ENCODE measurements around the gene ARPP19.

ARPP19 gene

GRCh38 chr15:52529940-52530339 is 38.9 kb downstream of the ARPP19 start:
- peaks cover 17 to 23% (median 21%) of the 10 kb centered on the region in 11 experiments for H3K27me3 ChIP-seq
- no peaks in the 10 kb centered on the region for H3K9me3 ChIP-seq (replicated peaks in 1 of 11)
- H3K27ac ChIP-seq, result no peak overlapping the region
- peak overlapping the region in 1 of 11 experiments; percentile 88; a peak in 2 of 22 replicates for H3K9ac ChIP-seq
- peaks cover 9 to 36% (median 28%) of the 10 kb centered on the region in 11 experiments; a peak in 15 of 22 replicates for H4K20me1 ChIP-seq
- peak overlapping the region; percentile 75 to 95 (median 86); a peak in 13 of 20 replicates for H3K4me3 ChIP-seq
- peak overlapping the region; percentile 75 to 97 (median 89) for H3K4me2 ChIP-seq
- H3K36me3 ChIP-seq, result no peaks in the 10 kb centered on the region
- no peak for TF ChIP-seq Cebpa-rat (IDR thresholded peaks at IDR 0.05)
- H3K4me1 ChIP-seq, result peaks cover 14 to 21% (median 17%) of the 10 kb centered on the region in 10 experiments

GRCh38 chr15:52529341-52529924 is 39.4 kb downstream of the ARPP19 start:
- Histone ChIP-seq H3K4me2 (peak overlapping the region; percentile 75 to 97 (median 89)), H3K9ac (peak overlapping the region; percentile 78 to 90 (median 87)), H3K4me3 (peak overlapping the region; percentile 75 to 95 (median 86)), H3K4me1 (peaks cover 16 to 21% (median 18%) of the 10 kb centered on the region in 10 experiments), H3K27ac (peak overlapping the region; percentile 53 to 86 (median 78); a peak in 21 of 22 replicates), H4K20me1 (peaks cover 9 to 41% (median 33%) of the 10 kb centered on the region in 11 experiments; a peak in 17 of 22 replicates), H3K36me3 (no peaks in the 10 kb centered on the region), H3K27me3 (peaks cover 17 to 23% (median 21%) of the 10 kb centered on the region in 11 experiments), H3K9me3 (replicated peaks in 1 of 11) (no peaks in the 10 kb centered on the region)
- TF ChIP-seq Cebpa-rat (IDR thresholded peaks at IDR 0.05), result no peak

GRCh38 chr15:52528564-52529340 is 40.1 kb downstream of the ARPP19 start, which contains the start of gene MYO5A:
Gene MYO5A, minus strand, starts transcription at chr15:52528880. Its CDS starts 74 bp downstream, at chr15:52528806.
- peaks cover 9 to 48% (median 39%) of the 10 kb centered on the region in 11 experiments; a peak in 17 of 22 replicates for H4K20me1 ChIP-seq
- no peaks in the 10 kb centered on the region for H3K36me3 ChIP-seq
- peak within 1 kb of the TSS; percentile 75 to 95 (median 86) for H3K4me3 ChIP-seq
- peak within 1 kb of the TSS; percentile 53 to 86 (median 78); a peak in 21 of 22 replicates for H3K27ac ChIP-seq
- H3K9ac ChIP-seq, result peak within 1 kb of the TSS; percentile 78 to 90 (median 87)
- peaks cover 16 to 26% (median 19%) of the 10 kb centered on the region in 10 experiments for H3K4me1 ChIP-seq
- H3K9me3 ChIP-seq (replicated peaks in 1 of 11), result no peaks in the 10 kb centered on the region
- H3K27me3 ChIP-seq, result peaks cover 17 to 23% (median 21%) of the 10 kb centered on the region in 11 experiments
- H3K4me2 ChIP-seq, result peak within 1 kb of the TSS; percentile 88 to 97 (median 95)
- TF ChIP-seq Cebpa-rat (IDR thresholded peaks at IDR 0.05), result no peak

DNA sequence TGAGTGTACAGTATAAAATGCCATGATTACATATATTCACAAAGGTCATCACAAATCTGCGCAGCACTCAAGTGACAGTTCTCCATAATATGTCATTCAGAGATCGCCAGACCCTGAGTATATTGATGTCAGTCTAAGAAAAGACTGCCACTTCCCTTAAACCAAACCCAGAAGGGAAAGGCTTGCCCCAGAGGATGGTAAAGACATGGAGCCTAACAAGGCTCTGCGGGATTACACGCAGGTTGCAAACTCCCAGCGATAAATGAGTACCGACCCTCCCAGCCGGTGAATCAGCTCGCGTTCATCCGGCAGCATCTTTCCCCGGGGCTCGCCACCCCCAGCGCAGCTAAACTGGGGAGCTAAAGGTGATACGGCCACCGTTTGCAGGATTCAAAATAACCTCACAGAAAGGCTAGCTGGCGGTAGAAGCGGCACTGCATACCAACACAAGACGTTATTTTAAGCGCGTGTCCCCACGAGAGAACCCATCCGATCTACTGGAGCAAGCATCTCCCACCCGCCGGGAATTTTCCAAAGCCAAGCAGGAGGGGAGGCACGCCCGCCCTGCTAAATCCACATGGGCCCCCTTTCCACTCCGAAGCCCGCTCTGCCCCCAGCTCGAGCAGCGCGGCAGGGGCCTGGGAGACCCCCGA is 40.8 kb downstream of the ARPP19 start:
- Histone ChIP-seq H3K27me3 (peaks cover 17 to 23% (median 21%) of the 10 kb centered on the region in 11 experiments), H3K4me3 (peak overlapping the region; percentile 75 to 95 (median 86)), H4K20me1 (peaks cover 9 to 55% (median 46%) of the 10 kb centered on the region in 11 experiments; a peak in 18 of 22 replicates), H3K4me2 (peak overlapping the region; percentile 88 to 97 (median 91)), H3K9me3 (replicated peaks in 1 of 11) (no peaks in the 10 kb centered on the region), H3K27ac (peak overlapping the region; percentile 53 to 86 (median 78); a peak in 21 of 22 replicates), H3K9ac (peak overlapping the region; percentile 78 to 90 (median 87)), H3K36me3 (no peaks in the 10 kb centered on the region), H3K4me1 (peaks cover 16 to 33% (median 19%) of the 10 kb centered on the region in 10 experiments)
- TF ChIP-seq Cebpa-rat (IDR thresholded peaks at IDR 0.05), result no peak

DNA sequence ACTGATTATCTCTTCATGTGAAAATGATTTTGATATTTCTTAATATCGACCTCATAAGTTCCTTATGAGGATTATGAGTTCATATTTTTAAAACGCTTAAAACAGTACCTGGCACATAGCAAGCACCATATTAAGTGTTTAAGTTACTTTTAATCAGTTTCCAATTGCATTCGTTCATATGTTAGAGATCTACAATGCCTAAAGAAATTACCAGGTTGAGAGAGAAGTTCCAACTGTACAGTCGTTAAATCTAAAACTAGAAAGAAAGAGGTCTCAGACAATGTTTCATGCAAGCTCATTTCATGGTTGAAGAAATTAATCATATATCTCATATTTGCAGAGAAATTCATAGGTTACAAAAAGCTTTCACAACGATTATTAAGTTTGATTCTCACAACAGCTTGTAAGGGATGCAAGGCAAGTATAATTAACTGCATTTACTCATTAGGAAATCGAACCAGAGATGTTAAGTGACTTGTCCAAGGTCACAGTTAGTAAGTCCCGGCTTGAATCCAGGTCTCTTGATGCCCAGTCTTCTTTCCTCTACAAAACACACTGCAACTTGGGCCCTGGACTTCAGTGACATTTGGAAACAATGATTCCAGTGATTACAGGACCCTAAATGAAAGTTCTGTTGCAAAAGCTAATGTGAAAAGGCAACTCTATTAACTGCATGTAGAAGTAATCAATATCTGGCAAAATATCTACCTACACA is 41.5 kb downstream of the ARPP19 start:
- H3K27me3 ChIP-seq, result peaks cover 17 to 23% (median 21%) of the 10 kb centered on the region in 11 experiments
- H3K4me3 ChIP-seq, result peak overlapping the region; percentile 75 to 95 (median 86)
- H3K4me1 ChIP-seq, result peaks cover 16 to 40% (median 19%) of the 10 kb centered on the region in 10 experiments
- TF ChIP-seq Cebpa-rat (IDR thresholded peaks at IDR 0.05), result no peak
- peak overlapping the region; percentile 88 to 97 (median 91) for H3K4me2 ChIP-seq
- H3K9ac ChIP-seq, result peak overlapping the region; percentile 78 to 90 (median 87); a peak in 15 of 22 replicates
- H4K20me1 ChIP-seq, result peaks cover 9 to 62% (median 52%) of the 10 kb centered on the region in 11 experiments; a peak in 18 of 22 replicates
- H3K36me3 ChIP-seq, result no peaks in the 10 kb centered on the region
- H3K9me3 ChIP-seq (replicated peaks in 1 of 11), result no peaks in the 10 kb centered on the region
- no peak overlapping the region for H3K27ac ChIP-seq

GRCh38 chr15:52524223-52525136 is 44.4 kb downstream of the ARPP19 start:
- Histone ChIP-seq H3K36me3 (no peaks in the 10 kb centered on the region), H4K20me1 (peaks cover 16 to 90% (median 70%) of the 10 kb centered on the region in 11 experiments; a peak in 19 of 22 replicates)
- no peak for TF ChIP-seq Cebpa-rat (IDR thresholded peaks at IDR 0.05)

GRCh38 chr15:52523647-52524046 is 45.2 kb downstream of the ARPP19 start:
- no peaks in the 10 kb centered on the region for H3K27me3 ChIP-seq
- no peak for TF ChIP-seq Cebpa-rat (IDR thresholded peaks at IDR 0.05)
- peaks cover 16 to 98% (median 76%) of the 10 kb centered on the region in 11 experiments; a peak in 19 of 22 replicates for H4K20me1 ChIP-seq
- H3K4me2 ChIP-seq, result peak overlapping the region in 3 of 11 experiments; percentile 25 to 68 (median 55); a peak in 4 of 22 replicates
- H3K9me3 ChIP-seq (replicated peaks in 1 of 11), result no peaks in the 10 kb centered on the region
- H3K9ac ChIP-seq, result no peak overlapping the region
- no peaks in the 10 kb centered on the region for H3K36me3 ChIP-seq
- peaks cover 9 to 67% (median 13%) of the 10 kb centered on the region in 10 experiments for H3K4me1 ChIP-seq
- no peak overlapping the region for H3K27ac ChIP-seq
- no peak overlapping the region for H3K4me3 ChIP-seq

More at GRCh38 chr15:52524223-52525136, 44.4 kb downstream of the ARPP19 start:
- H3K27me3 ChIP-seq, result peaks cover under 1 to 4% (median 3%) of the 10 kb centered on the region in 11 experiments; a peak in 19 of 22 replicates
- no peak overlapping the region for H3K9ac ChIP-seq
- peaks cover 11 to 60% (median 15%) of the 10 kb centered on the region in 10 experiments for H3K4me1 ChIP-seq
- H3K4me3 ChIP-seq, result no peak overlapping the region
- no peaks in the 10 kb centered on the region for H3K9me3 ChIP-seq (replicated peaks in 1 of 11)
- H3K4me2 ChIP-seq, result peak overlapping the region in 2 of 11 experiments; percentile 55 to 68; a peak in 4 of 22 replicates
- H3K27ac ChIP-seq, result no peak overlapping the region

Data from BLaER1 treated with 17β-estradiol and CSF1 and Interleukin-3, amounts not matched to agents 10 nM and 100 nM (cell line).